HepG2 (cell line): Measurements from ENCODE around the gene CNP. TPM values are rescaled to one million over a fixed set of nuclear protein-coding genes. Genes with fewer than 3 reads are reported as not detected.
A peak's percentile ranks its signal among the peaks of the same experiment; 100 is the strongest.

Experiments used
- CEBPG ChIP-seq: IDR thresholded peaks from 2 replicates; pipeline ENCODE4 v1.6.1; 2016
- CTCF ChIP-seq: sonication (generic); formaldehyde crosslinking; IDR thresholded peaks from 2 replicates; pipeline ENCODE4 v1.5.0; 2020; ENCODE audit warnings: mild to moderate bottlenecking, missing genetic modification reagents, moderate library complexity
- GATA4 ChIP-seq: sonication (generic); IDR thresholded peaks from 2 replicates; pipeline ENCODE4 v1.6.1; 2016; ENCODE audit warnings: antibody characterized with exemption, low read depth, borderline replicate concordance
- KLF13 ChIP-seq: sonication (generic); formaldehyde crosslinking; IDR thresholded peaks from 2 replicates; pipeline ENCODE4 v1.4.0; 2020; ENCODE audit warnings: mild to moderate bottlenecking, missing genetic modification reagents
- MLXIP ChIP-seq: sonication (generic); formaldehyde crosslinking; IDR thresholded peaks from 2 replicates; pipeline ENCODE4 v1.9.0; 2021; ENCODE audit warnings: missing genetic modification reagents, borderline replicate concordance
- NBN ChIP-seq: fragments of 450-650 bp; conservative IDR thresholded peaks from 2 replicates; pipeline ENCODE4 v1.6.1; 2017
- PAXIP1 ChIP-seq: sonication (generic); formaldehyde crosslinking; conservative IDR thresholded peaks from 2 replicates; pipeline ENCODE4 v1.4.0; 2020; ENCODE audit warnings: mild to moderate bottlenecking, missing genetic modification reagents, moderate library complexity
- RBM22 ChIP-seq: fragments of 200-400 bp; formaldehyde crosslinking; optimal IDR thresholded peaks from 2 replicates; pipeline ENCODE3; 2017; ENCODE audit warnings: mild to moderate bottlenecking, low read length, moderate library complexity
- RCOR2 ChIP-seq: IDR thresholded peaks from 2 replicates; pipeline ENCODE4 v1.6.1; 2016; ENCODE audit warnings: missing biosample characterization, missing genetic modification reagents
- SP140L ChIP-seq: sonication (generic); formaldehyde crosslinking; IDR thresholded peaks from 2 replicates; pipeline ENCODE4 v1.4.0; 2020; ENCODE audit warnings: missing genetic modification reagents, borderline replicate concordance
- UBTF ChIP-seq: sonication (generic); formaldehyde crosslinking; IDR thresholded peaks from 2 replicates; pipeline ENCODE4 v1.4.0; 2020; ENCODE audit warnings: mild to moderate bottlenecking, missing genetic modification reagents
- ZNF101 ChIP-seq: sonication (generic); formaldehyde crosslinking; IDR thresholded peaks from 2 replicates; pipeline ENCODE4 v1.4.0; 2020; ENCODE audit warnings: mild to moderate bottlenecking, low read depth, missing genetic modification reagents, borderline replicate concordance
- ZNF143 ChIP-seq: sonication (generic); formaldehyde crosslinking; IDR thresholded peaks from 2 replicates; pipeline ENCODE4 v1.4.0; 2020; ENCODE audit warnings: missing genetic modification reagents
- ZNF33A ChIP-seq: sonication (generic); formaldehyde crosslinking; IDR thresholded peaks from 2 replicates; pipeline ENCODE4 v1.5.1; 2020; ENCODE audit warnings: missing genetic modification reagents, mild to moderate bottlenecking, moderate library complexity, borderline replicate concordance
- ZNF367 ChIP-seq: sonication (generic); formaldehyde crosslinking; IDR thresholded peaks from 2 replicates; pipeline ENCODE4 v1.4.0; 2020; ENCODE audit warnings: missing genetic modification reagents, borderline replicate concordance
- ZNF383 ChIP-seq: sonication (generic); formaldehyde crosslinking; IDR thresholded peaks from 2 replicates; pipeline ENCODE4 v1.4.0; 2020; ENCODE audit warnings: missing genetic modification reagents, mild to moderate bottlenecking, borderline replicate concordance
- ZNF557 ChIP-seq: sonication (generic); formaldehyde crosslinking; IDR thresholded peaks from 2 replicates; pipeline ENCODE4 v1.4.0; 2020; ENCODE audit warnings: missing genetic modification reagents
- ZNF660 ChIP-seq: sonication (generic); formaldehyde crosslinking; IDR thresholded peaks from 2 replicates; pipeline ENCODE4 v1.5.1; 2020; ENCODE audit warnings: mild to moderate bottlenecking, low read depth, missing genetic modification reagents, borderline replicate concordance
- ZNF83 ChIP-seq: sonication (generic); formaldehyde crosslinking; IDR thresholded peaks from 2 replicates; pipeline ENCODE4 v1.4.0; 2020; ENCODE audit warnings: missing genetic modification reagents, mild to moderate bottlenecking, borderline replicate concordance
- polyA plus RNA-seq, 8 experiments: library from polyadenylated mRNA; depleted of rRNA in 3 of 8; stranded (reverse) in 7 of 8; unstranded in 1 of 8; fragments of >200 nt; fragmentation: Illumina TruSeq in 4 of 8; extraction: Trizol in 4 of 8; gene quantifications; 2 replicates each; pipeline versions ENCODE4 v1.2.1 to v1.2.3, GENCODE V29; 2011 to 2016; ENCODE audit warnings: low read depth in 4 of 8, missing spikeins in 1 of 8, mixed read lengths in 1 of 8; ENCODE audit not compliant: insufficient read depth in 1 of 8
- total RNA-seq, 5 experiments: library from RNA; depleted of rRNA; stranded (reverse); fragments of >200 nt; fragmentation: Illumina TruSeq; extraction: Trizol; gene quantifications; 2 replicates each; pipeline ENCODE4 v1.2.3, GENCODE V29; 2016; ENCODE audit warnings: low read depth in 1 of 5

CNP gene
- total and polyA plus RNA-seq, 2 of the 13 experiments (the other 11 are each of a cell fraction or from before 2014, with no cell fraction given) = 97.2 to 161 TPM

- TF ChIP-seq ZNF557 = peak; percentile 61; the same call in 1 of the 2 replicates
- TF ChIP-seq SP140L (CRISPR knock-in tag) = no peak
- no peak for TF ChIP-seq GATA4
- TF ChIP-seq UBTF (CRISPR knock-in tag) = peak; percentile 86
- TF ChIP-seq ZNF101 (CRISPR knock-in tag) = no peak
- peak; percentile 43; the same call in 1 of the 2 replicates for TF ChIP-seq ZNF143 (CRISPR knock-in tag)
- TF ChIP-seq RCOR2 = no peak
- no peak for TF ChIP-seq KLF13 (CRISPR knock-in tag)
- no peak for TF ChIP-seq ZNF383 (CRISPR knock-in tag)
- no peak; the same call in none of the 2 replicates for TF ChIP-seq PAXIP1
- no peak for TF ChIP-seq RBM22
- no peak for TF ChIP-seq CTCF (CRISPR knock-in tag)
- peak; percentile 14; the same call in 1 of the 2 replicates for TF ChIP-seq ZNF367 (CRISPR knock-in tag)
- no peak for TF ChIP-seq NBN
- no peak for TF ChIP-seq ZNF83 (CRISPR knock-in tag)
- TF ChIP-seq MLXIP (CRISPR knock-in tag) = no peak
- no peak; the same call in 1 of the 2 replicates for TF ChIP-seq CEBPG (CRISPR knock-in tag)
- TF ChIP-seq ZNF33A = 0 out of 2 replicates have a peak, but pooled peaks have one; percentile 17
- TF ChIP-seq ZNF660 (CRISPR knock-in tag) = no peak
Observed at GRCh38 chr17:41966463-41967140, at the start of gene CNP (continued).
